Fibroblast of mammary gland (primary cell): Measurements from ENCODE around the gene ACADL.

Experiments used
- DNase-seq: peaks from one replicate; pipeline ENCODE4 v3.0.0-alpha.2; 2010; ENCODE audit warnings: low read depth
- H3K4me3 ChIP-seq: 2 replicates; pipeline ENCODE4 v1.5.1; 2011; ENCODE audit warnings: low read depth, mild to moderate bottlenecking, low read length, moderate library complexity; ENCODE audit not compliant: control insufficient read depth
- TF ChIP-seq, protein P1 (sequence below): conservative IDR thresholded peaks from 2 replicates; pipeline ENCODE4 v1.5.1; 2011; ENCODE audit warnings: low read depth, low read length, inconsistent platforms; ENCODE audit not compliant: control insufficient read depth, insufficient read depth

The ACADL gene

DNA sequence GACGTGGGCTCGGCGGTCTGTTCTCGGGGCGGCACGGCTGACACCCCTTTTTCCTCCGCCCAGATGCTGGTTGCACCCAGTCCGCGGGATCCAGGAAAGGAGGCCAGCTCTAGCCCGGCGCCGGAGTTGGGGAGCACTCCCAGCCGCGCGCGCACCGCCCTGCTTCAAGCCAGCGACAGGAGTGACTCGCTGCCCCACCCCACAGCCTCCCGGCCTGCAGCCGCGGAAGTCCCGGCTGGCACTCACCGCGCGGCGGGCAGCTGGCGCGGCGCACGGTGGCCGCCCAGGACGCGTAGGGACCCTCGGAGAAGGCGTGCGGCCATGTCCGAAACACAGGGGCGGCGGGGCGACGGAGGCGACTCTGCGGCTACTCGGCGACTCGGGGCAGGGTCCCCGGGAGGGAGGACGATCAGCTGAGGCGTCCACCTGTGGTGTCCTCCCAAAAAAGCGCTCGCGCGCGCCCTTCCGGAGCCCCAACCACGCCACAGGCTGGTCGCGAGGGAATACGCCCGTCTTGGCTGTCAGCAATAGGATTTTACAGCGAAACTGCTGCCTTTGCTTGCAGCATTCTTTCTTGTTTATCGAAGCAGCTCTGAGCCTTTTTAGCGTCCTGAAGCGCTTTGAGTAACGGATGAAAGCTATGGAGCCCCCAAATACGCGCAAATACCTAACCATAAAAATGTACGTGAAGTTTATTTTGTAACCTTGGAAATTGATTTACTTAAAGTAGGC lies at the start of gene ACADL:
TSS of gene ACADL (minus strand) at position 507 of the 732 bp plus-strand sequence. CDS start at position 323, 184 bp downstream.
- TF ChIP-seq, protein P1, sequence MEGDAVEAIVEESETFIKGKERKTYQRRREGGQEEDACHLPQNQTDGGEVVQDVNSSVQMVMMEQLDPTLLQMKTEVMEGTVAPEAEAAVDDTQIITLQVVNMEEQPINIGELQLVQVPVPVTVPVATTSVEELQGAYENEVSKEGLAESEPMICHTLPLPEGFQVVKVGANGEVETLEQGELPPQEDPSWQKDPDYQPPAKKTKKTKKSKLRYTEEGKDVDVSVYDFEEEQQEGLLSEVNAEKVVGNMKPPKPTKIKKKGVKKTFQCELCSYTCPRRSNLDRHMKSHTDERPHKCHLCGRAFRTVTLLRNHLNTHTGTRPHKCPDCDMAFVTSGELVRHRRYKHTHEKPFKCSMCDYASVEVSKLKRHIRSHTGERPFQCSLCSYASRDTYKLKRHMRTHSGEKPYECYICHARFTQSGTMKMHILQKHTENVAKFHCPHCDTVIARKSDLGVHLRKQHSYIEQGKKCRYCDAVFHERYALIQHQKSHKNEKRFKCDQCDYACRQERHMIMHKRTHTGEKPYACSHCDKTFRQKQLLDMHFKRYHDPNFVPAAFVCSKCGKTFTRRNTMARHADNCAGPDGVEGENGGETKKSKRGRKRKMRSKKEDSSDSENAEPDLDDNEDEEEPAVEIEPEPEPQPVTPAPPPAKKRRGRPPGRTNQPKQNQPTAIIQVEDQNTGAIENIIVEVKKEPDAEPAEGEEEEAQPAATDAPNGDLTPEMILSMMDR, result no peak
- peak; percentile 11 for DNase-seq
- peak within 1 kb of the TSS; percentile 44 for H3K4me3 ChIP-seq

DNA sequence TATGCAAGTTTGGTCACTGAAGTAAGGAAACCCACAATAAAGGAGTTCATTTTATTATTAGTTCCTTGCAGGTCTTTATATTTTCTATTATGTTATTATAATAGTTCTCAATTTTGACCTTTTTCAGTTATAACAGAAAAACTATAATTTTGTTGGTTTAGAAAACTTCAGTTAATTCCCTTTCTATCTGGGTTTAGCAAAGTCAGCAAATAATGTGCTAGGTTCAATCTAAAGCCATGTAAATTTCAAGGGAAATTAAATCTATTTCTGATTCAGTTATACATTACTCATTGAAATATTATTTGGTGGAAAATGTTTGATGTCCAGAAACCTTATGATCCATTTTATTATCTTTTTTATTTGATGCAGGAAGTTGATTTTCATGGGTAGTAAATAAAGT lies 46.1 kb upstream of the ACADL start:
- TF ChIP-seq, protein P1, result no peak
- H3K4me3 ChIP-seq, result no peak overlapping the region
- no peak for DNase-seq

DNA sequence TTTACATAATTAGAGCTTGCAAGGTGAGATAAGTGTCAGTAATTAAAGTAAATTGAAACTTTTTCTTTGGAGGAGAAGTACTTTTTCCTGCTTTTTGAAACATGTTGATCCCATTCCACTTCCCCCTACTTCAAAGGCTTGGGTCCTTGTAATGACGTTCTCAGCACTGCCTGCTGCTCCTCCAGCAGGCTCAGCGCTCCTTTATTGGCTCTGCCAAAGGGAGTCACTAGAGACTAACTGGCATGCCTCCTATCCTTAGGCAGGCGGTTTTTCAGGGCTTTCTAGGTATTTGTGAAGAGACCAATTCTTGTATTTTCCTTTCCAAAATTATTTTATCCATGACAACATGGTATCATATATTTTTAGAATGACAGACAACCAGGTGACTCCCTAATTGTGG lies 43.9 kb upstream of the ACADL start:
- H3K4me3 ChIP-seq, result no peak overlapping the region
- TF ChIP-seq, protein P1, result no peak
- no peak for DNase-seq

DNA sequence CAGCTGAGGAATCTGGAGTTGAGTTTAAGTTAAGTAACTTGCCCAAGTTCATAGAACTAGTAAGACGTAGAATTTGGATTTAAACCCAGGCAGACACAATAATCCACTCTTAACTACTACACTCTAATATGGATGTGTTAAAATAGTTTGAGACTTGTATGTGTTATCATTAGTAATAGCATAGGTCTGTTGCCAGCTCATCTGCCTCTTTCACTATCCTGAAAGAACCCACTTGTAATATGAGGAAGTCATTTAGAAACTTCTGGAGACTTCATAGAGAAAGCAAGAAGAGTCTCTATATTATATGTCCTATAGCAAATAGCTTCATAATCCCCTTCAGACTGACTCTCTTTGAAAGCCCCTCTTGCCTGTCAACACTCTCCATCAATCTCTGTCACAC lies 43.0 kb upstream of the ACADL start:
- H3K4me3 ChIP-seq, result no peak overlapping the region
- TF ChIP-seq, protein P1, result no peak

GRCh38 chr2:210267698-210268097 lies 42.5 kb upstream of the ACADL start:
- no peak for DNase-seq
- TF ChIP-seq, protein P1, result no peak
- no peak overlapping the region for H3K4me3 ChIP-seq

More for the DNA sequence above, 43.0 kb upstream of the ACADL start:
- no peak for DNase-seq

DNA sequence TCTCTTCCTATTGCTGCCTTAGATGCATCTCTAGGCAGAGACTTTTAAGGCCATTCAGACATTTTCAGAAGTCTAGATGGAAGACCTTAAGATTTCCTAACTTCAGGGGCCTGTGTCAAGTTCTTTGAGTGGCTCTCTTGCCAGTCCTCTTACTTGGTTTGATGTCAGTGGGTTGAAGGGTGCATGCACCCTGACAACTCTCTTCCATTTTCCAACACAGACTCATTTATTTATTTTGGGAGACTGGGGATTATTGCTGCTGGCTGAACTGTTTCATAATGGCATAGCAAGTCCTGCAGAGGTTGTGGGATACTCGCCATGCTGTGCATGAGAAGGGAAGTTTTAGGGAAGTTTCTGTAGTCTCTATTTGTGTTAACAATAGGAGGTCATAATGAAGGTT lies 39.0 kb upstream of the ACADL start:
- H3K4me3 ChIP-seq, result no peak overlapping the region
- TF ChIP-seq, protein P1, result no peak
- DNase-seq, result no peak

DNA sequence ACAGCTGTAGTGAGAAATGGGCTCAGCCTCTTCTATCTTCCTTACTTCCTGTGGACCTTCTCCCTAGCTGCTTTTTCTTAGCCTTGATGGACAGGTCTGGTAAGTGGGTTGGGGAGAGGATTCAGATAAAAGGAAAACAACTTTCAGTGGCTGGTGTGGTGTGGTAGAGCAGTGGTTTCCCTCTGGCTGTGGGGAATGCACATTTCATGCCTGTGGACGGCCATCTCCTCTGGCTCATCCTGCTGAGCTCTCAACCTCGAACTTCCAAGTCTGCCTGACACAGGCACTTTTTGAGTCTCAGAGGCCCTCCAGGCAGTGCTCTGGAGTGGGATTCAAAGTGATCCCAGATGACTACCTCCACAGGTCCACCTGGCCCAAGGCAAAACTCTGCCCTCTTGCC lies 38.6 kb upstream of the ACADL start:
- DNase-seq, result no peak
- no peak overlapping the region for H3K4me3 ChIP-seq
- TF ChIP-seq, protein P1, result no peak
